ENCODE data around the gene FSTL4. TPM values are rescaled to one million over a fixed set of nuclear protein-coding genes. Genes with fewer than 3 reads are reported as not detected.

Gene FSTL4
- total and polyA plus RNA-seq, 4 donors = 0.02 to 0.18 TPM; not detected in 2

- peaks cover 0 to 1% (median 0%) of the 10 kb centered on the region in 4 donors for H3K4me1 ChIP-seq (ENCODE audit: control insufficient read depth in 4 of 4, insufficient read depth in 4 of 4, low read length in 3 of 4)
- H3K9me3 ChIP-seq (ENCODE audit: control insufficient read depth in 4 of 4, low read length in 3 of 4) = no peaks in the 10 kb centered on the region
- no peak for TF ChIP-seq CTCF (IDR thresholded peaks at IDR 0.05; ENCODE audit: low read depth, low read length, missing input control)
- no peak for TF ChIP-seq ATF3 (IDR thresholded peaks at IDR 0.05)
- no peak for TF ChIP-seq TAF1 (conservative IDR thresholded peaks at IDR 0.05)
- no peak for TF ChIP-seq YY1 (IDR thresholded peaks at IDR 0.05)
- no peak for TF ChIP-seq GABPA (IDR thresholded peaks at IDR 0.05 in 1 of 2, conservative IDR thresholded peaks at IDR 0.05 in 1 of 2)
- no peak for TF ChIP-seq FOXA2 (IDR thresholded peaks at IDR 0.05)
- TF ChIP-seq NR2F2 (IDR thresholded peaks at IDR 0.05) = no peak
- TF ChIP-seq MAX (IDR thresholded peaks at IDR 0.05) = no peak
- TF ChIP-seq FOXA1 (IDR thresholded peaks at IDR 0.05) = no peak
- TF ChIP-seq JUND (IDR thresholded peaks at IDR 0.05) = no peak
- no peak for TF ChIP-seq ZBTB33 (IDR thresholded peaks at IDR 0.05)
- no peak for TF ChIP-seq EGR1 (IDR thresholded peaks at IDR 0.05; ENCODE audit: low read depth in 2 of 2)
- no peak for TF ChIP-seq RXRA (IDR thresholded peaks at IDR 0.05)
- no peak for TF ChIP-seq RAD21 (IDR thresholded peaks at IDR 0.05)
- no peak for TF ChIP-seq SP1 (IDR thresholded peaks at IDR 0.05)
- no peak for TF ChIP-seq HNF4G (IDR thresholded peaks at IDR 0.05)
- TF ChIP-seq REST (IDR thresholded peaks at IDR 0.05) = no peak
- no peak overlapping the region for H3K9ac ChIP-seq (ENCODE audit: low read depth in 1 of 2, low read length in 2 of 2)
- no peak overlapping the region for H3K4me3 ChIP-seq (ENCODE audit: low read depth in 1 of 3, low read length in 3 of 3)
- H3K27ac ChIP-seq (ENCODE audit: low read depth in 1 of 2, low read length in 2 of 2) = no peak overlapping the region
- no peaks in the 10 kb centered on the region for H3K27me3 ChIP-seq (ENCODE audit: control insufficient read depth in 4 of 4, insufficient read depth in 4 of 4, low read length in 3 of 4)
- no peak for DNase-seq (ENCODE audit: low spot score)
- H3K36me3 ChIP-seq (ENCODE audit: control insufficient read depth in 4 of 4, insufficient read depth in 3 of 4, low read depth in 1 of 4, low read length in 3 of 4) = no peaks in the 10 kb centered on the region
- 87% methylated on average over 6 of the region's 6 CpGs for WGBS
Observed at GRCh38 chr5:133429046-133429445, 183.3 kb downstream of the FSTL4 start.

Measured in liver (tissue), 9 donors.